Ascending aorta (tissue), 2 donors: ENCODE results near the gene DNAH1. TPM values are rescaled to one million over a fixed set of nuclear protein-coding genes. Genes with fewer than 3 reads are reported as not detected.

ENCODE experiments used
- DNase-seq, 2 donors: peaks; one replicate each; pipeline ENCODE4 v3.0.0-alpha.2; 2019; ENCODE audit warnings: low spot score in 2 of 2
- H3K27ac ChIP-seq, 2 donors: fragments of 200-600 bp; sonication (generic); one replicate each; pipeline ENCODE4 v1.5.1; 2016 to 2017; ENCODE audit warnings: mild to moderate bottlenecking in 1 of 2
- H3K27me3 ChIP-seq: fragments of 200-600 bp; sonication (generic); one replicate; pipeline ENCODE4 v1.5.1; 2017
- H3K36me3 ChIP-seq, 2 donors: fragments of 200-600 bp; sonication (generic); one replicate each; pipeline ENCODE4 v1.5.1; 2016
- H3K4me1 ChIP-seq, 2 donors: fragments of 200-600 bp; sonication (generic); one replicate each; pipeline ENCODE4 v1.5.1; 2016 to 2017; ENCODE audit warnings: mild to moderate bottlenecking in 1 of 2
- H3K4me3 ChIP-seq, 2 donors: fragments of 200-600 bp; sonication (generic); one replicate each; pipeline ENCODE4 v1.5.1; 2016 to 2017; ENCODE audit warnings: mild to moderate bottlenecking in 1 of 2
- H3K9me3 ChIP-seq, 2 donors: fragments of 200-600 bp; sonication (generic); one replicate each; pipeline ENCODE4 v1.5.1; 2016
- CTCF ChIP-seq, 3 experiments: fragments of 200-600 bp in 2 of 3; fragments of 450-650 bp in 1 of 3; sonication (generic) in 2 of 3; IDR thresholded peaks; one replicate each; pipeline ENCODE4 v1.5.1; 2016 to 2019; ENCODE audit warnings: antibody characterized with exemption in 3 of 3, mild to moderate bottlenecking in 1 of 3, moderate library complexity in 1 of 3
- intact Hi-C: fragments of 100-400 bp; cut with DNase I; formaldehyde crosslinking; loops from one replicate; pipeline ENCODE4 v1.15.1; 2023
- total RNA-seq: library from RNA; depleted of rRNA; stranded (reverse); fragments of >200 nt; gene quantifications from one replicate; pipeline ENCODE4 v1.1.0, GENCODE V29; 2016

The DNAH1 gene
- total RNA-seq, 1 donor from 2014 or later: 7.6 TPM

GRCh38 chr3:52430416-52430810 lies 114.3 kb downstream of the DNAH1 start:
- Histone ChIP-seq H3K27ac (no peak overlapping the region), H3K27me3 (no peaks in the 10 kb centered on the region), H3K4me1 (no peaks in the 10 kb centered on the region), H3K36me3 (no peaks in the 10 kb centered on the region), H3K9me3 (no peaks in the 10 kb centered on the region), H3K4me3 (no peak overlapping the region)
- no peak for DNase-seq
- intact Hi-C loops: no loop called here
- TF ChIP-seq CTCF (IDR thresholded peaks at IDR 0.05): no peak

DNA sequence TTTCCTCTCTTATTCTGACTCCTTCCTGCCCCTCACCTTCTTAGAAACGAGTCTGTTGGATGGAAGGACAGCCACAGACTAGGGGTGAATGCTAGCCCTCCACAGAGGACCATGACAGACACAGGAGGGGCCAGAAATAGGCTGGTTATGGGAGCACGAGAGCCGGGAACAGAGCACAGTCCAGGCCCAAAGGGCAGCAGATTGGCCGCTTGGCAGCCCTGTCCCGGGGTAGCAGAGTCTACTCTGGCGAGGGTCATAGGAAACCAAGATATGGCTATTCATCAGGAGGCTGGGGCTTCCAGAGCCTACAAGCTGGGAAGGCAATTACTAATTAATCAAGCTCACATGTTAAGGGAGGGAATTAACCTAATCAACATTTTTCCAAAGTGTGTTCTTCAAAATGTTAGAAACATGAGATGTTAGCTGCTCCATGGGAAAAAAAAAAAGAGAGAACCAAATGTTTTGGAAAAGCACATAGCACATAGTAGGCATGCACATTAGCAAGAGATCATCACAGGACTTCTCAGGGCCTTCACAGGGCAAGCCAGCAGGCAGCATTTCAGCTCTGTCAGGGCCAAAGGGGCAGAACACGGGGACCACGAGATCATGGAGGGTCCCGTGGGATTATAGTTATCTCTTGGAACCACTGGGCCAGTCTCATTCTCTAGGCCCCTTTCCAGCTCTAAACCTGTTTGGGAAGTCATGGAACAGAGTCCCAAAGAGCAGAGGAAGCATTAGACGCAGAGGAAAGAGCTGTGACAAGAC lies 115.5 kb downstream of the DNAH1 start:
- intact Hi-C loops: no loop called here
- no peaks in the 10 kb centered on the region for H3K36me3 ChIP-seq
- H3K27ac ChIP-seq: no peak overlapping the region
- H3K9me3 ChIP-seq: no peaks in the 10 kb centered on the region
- H3K27me3 ChIP-seq: no peaks in the 10 kb centered on the region
- no peaks in the 10 kb centered on the region for H3K4me1 ChIP-seq
- TF ChIP-seq CTCF (IDR thresholded peaks at IDR 0.05): no peak
- DNase-seq: no peak
- no peak overlapping the region for H3K4me3 ChIP-seq

DNA sequence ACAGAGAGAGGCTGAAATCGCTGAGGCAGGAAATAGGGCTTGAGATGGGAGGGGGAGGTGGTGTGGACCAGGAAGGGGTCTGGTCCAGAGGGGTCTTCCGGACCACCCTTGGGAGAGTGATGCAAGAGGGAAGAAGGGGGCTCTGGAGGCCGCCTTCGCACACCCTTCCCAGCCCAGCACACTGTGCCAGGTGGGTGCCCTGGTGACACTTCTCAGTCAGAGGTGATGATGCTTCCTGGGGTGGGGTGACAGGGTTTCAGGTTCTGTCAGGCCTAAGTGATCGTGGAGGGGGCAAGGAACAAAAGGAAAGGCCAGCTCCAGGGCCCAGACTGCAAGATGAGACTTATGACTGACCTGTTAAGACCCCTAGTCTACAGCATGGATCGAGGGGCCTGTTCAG lies 116.1 kb downstream of the DNAH1 start:
- Histone ChIP-seq H3K27ac (no peak overlapping the region), H3K9me3 (no peaks in the 10 kb centered on the region), H3K4me1 (no peaks in the 10 kb centered on the region)

GRCh38 chr3:52432691-52433141 lies 116.6 kb downstream of the DNAH1 start:
- Histone ChIP-seq H3K36me3 (no peaks in the 10 kb centered on the region), H3K4me3 (no peak overlapping the region), H3K27ac (no peak overlapping the region), H3K4me1 (no peaks in the 10 kb centered on the region), H3K27me3 (no peaks in the 10 kb centered on the region), H3K9me3 (no peaks in the 10 kb centered on the region)
- intact Hi-C loops: no loop called here
- no peak for TF ChIP-seq CTCF (IDR thresholded peaks at IDR 0.05)
- DNase-seq: no peak

More for the DNA sequence above, 116.1 kb downstream of the DNAH1 start:
- Histone ChIP-seq H3K27me3 (no peaks in the 10 kb centered on the region), H3K36me3 (no peaks in the 10 kb centered on the region), H3K4me3 (no peak overlapping the region)
- no peak for TF ChIP-seq CTCF (IDR thresholded peaks at IDR 0.05)
- no peak for DNase-seq
- intact Hi-C loops: no loop called here

DNA sequence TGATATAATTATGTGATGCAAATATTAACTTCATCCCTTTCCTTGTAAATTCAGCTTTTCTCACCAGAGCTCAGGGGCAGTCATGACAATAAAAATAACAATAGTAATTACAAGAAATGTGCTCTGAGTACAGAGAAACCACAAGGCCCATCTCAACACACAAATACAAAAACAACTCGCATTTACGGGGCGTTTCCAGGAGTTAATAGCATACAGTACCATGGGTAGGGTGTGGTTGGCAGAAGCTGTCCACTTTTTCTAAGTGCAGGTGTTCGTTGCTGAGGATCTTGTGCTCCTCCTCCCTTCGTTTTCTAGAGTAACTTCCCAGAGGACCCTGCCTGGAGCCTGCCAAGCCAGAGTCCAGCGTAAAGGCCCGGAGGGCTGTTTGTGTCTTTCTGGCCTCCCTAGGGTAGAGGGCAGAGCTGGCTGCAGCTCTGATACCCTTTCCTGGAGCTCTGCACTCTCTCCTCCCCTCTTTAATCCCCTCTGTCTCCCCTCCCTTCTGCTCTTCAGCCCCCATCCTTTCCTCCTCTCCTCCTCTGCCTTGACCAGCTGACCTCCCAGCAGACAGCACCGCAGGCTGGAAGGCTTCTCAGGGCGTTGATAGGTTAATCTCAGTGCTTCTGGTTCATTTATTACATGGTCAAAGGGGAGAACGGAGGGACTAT lies 117.3 kb downstream of the DNAH1 start:
- Histone ChIP-seq H3K9me3 (no peaks in the 10 kb centered on the region), H3K4me3 (no peak overlapping the region), H3K36me3 (no peaks in the 10 kb centered on the region), H3K27ac (no peak overlapping the region), H3K27me3 (no peaks in the 10 kb centered on the region), H3K4me1 (no peaks in the 10 kb centered on the region)
- DNase-seq: no peak
- no peak for TF ChIP-seq CTCF (IDR thresholded peaks at IDR 0.05)
- intact Hi-C loops: no loop called here
